HL-60/S4 (cell line): Measurements from ENCODE around the gene NPHP1.
"Not testable (repeated sequence)": the region's sequence is repeated elsewhere in the genome, so short reads cannot be mapped to it uniquely, and the experiment has no call there.

ENCODE experiments used
- in situ Hi-C: fragments of 300-500 bp; cut with MboI; formaldehyde crosslinking; loops from 2 replicates; pipeline ENCODE4 v1.14.3; 2022; ENCODE audit warnings: low sequenced_read_pairs

NPHP1 gene

DNA sequence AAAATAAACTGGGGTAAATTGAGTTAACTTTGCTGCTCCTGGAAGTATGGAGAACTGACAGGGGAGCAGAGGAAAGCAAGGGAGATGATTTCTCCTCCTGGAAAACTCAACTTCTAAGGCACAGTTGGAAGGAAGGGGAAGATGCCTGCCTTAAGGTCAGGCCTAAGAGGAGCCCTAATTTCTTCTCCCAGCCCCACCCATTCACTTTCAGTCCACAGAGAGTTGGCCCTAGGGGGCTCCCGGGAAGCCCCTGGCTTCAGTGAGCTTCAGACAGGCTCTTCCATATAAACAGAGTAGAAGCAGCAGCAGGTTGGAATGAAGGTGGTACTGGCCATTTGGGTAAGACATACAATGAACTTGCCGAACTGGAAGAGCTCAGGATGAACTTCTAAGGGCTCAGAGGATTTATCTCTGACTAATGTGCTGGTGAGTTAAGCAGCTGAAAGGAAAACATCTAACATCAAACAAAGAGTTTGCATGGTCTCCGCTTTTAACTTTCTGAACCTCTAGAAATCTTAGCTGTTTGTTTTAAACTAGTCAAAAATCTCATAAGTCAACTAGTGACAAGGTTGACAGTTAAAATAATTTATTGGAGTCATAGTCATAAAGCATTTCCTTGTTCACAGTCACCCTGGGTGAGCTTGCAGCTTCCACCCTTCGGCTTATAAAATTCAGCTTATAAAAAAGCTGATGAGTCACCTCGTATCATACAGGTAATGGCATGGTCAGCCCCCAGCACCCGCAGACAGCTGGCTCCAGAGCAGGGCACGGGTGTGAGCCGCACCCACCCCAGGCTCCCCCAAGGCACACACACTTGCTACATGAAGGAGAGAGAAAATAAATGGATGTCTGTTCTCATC, 99.0 kb downstream of the NPHP1 start:
- in situ Hi-C loops, result no loop called here

DNA sequence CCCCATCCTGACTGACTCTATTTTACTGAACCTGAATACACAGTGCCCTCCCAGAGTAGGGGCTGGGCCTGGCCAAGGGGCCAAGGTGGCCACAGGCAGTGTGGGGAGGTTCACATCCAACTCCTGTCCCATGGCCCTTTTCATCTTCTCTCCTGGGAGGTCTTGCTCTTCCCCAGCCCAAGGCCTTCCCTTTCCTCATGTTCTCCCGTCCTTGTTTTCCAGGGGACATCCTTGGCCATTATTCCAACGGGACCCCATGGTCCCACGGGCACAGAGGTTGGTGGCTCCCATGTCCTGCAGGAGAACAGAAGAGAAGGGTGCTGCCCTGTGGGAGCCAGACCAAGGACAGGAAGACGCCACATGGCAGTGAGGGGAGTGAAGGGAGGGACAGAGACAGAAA, 99.6 kb downstream of the NPHP1 start:
- in situ Hi-C loops, result no loop called here

DNA sequence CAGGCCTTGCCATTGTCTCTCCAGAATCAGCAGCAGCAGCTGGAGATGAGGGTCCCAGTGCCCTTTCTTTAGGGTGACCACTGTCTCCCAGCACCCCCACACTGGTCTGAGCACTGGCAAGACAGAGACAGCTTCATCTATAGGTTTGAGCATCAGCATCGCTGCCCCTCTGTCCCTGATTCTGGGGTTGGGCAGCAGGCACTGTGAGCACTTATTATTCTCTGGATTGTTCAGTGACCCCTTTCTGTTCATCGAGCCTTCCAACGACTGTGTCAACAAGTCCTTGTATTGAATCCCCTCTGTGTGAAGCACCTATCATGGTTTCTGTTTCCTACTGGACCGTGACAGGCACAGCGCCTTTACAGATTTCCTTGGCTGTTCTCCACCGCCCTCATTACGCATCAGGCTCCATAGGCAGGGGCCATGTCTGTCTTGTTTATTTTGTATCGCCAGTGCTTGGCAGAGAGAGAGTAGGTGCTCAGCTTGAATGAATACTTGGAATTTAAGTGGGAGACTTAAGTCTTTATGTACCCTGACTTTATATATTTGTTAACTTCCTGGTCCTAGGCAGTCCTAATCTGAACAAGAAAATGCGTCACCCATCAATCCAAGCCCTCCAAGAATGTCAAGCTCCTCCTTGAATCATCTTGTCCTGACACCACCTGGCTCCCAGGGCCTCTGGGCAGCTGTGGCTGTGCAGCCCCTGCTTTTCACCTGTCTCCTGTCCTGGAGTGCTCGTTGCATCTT, 100.6 kb downstream of the NPHP1 start:
- in situ Hi-C loops, result no loop called here

DNA sequence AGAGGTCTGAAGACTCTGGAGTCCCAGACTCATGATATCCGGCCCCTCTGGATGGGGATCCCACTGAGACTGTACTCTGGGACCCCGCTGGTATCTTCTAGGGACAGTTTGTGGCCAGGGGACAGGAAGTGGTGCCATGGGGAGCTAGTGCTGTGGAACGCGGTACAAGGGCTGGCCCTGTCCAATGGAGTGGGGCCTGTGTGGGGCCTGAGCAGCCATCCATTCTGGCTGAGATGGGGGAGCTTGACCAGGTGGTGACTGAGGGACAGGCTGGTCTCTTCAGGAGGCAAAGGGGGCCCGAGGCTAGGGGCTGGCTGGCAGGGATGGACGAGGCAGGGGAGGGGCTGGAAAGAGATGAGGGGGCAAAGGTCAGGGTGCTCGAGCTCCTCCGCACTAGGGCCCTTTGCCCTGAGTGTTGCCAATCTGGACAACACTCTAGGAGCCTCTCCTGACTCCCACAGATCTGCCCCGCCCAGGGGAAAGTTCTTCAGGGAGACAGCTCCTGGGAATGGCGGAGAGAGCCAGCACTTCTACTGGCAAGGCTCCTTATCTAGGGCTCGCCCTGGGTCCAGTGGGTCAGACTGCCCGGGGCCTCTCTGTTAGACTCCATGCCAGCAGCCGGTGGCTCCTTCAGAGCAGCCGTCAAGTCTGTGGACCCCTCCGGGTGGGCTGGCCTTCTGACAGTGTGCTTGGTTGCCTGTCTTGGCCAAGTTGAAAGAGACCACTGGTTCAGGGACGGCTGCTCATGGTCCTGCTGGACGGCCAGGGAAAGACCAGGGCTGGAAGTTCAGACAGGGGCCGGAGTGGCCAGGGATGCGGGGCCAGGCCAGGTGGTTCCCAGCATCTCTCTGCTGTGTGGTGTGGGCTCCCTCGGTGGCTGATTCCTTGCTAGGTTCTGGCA, 101.5 kb downstream of the NPHP1 start:
- in situ Hi-C loops, result no loop called here

DNA sequence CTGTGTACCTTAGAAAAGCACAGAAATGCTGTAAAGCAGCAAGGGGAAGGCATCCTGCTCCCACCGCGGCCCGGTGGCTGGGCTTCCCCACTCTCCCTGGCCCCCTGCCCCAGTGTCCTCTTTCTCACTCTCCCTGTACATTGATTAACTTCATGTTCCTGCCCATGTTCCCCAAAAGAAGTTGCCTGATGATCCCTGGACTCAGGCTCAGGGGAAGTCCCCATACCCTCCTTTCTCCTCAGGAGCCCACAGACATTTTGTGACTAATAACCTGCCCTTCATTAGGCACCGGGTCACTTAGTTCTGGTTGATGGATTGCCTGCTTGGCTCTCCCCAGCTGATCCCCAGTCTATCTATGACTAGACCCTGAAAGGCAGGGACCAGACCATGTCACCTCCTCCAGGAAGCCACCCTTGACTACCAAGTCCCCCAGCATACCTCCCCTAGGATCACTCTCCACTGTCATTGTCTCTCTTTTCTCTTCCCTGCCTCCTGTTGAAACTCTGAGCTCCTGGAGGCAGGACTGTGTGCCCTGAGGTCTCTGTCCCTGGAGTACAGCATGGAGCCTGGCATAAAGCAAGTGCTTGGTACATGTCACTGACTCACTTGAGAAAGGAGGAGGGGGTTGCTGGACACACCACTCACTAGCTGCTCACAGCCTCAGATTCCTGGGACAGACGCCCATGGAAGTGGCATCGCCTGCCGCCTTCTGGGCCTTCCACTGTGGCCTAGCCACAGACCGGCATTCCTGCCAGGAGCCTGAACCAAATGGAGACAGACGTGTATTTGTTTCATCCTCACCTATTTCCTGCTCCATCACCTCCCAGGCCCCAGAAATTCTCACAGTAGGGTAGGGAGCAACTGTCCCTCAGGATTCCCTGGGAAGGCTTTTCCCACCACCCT, 102.7 kb downstream of the NPHP1 start:
- in situ Hi-C loops, result no loop called here

DNA sequence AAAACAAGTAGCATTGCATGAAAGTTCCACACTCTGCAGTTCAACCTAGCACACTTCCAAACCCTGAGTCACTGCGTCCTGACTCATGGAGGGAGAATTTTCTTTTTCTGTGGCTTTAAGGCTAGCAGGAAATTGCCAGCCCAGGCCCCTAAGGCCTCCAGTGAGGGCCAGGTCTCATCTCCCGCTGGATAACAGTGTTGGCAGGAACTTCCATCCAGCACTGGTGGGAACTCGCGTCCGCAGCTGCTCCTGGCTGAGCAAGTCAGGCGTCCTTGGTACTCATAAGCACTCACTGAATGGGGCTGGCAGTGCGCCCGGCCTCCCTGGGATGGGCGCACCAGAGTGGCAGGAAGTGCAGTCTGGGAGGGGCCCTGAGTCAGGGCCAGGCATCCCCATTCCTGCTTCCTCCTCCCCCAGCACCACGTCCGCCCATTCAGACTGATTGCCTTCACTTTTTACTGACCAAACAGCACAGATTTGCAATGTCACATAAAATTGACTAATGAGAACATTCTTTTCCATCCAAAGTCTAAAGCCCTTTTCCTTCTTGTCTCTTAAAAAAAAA, 103.5 kb downstream of the NPHP1 start:
- in situ Hi-C loops, result no loop called here

DNA sequence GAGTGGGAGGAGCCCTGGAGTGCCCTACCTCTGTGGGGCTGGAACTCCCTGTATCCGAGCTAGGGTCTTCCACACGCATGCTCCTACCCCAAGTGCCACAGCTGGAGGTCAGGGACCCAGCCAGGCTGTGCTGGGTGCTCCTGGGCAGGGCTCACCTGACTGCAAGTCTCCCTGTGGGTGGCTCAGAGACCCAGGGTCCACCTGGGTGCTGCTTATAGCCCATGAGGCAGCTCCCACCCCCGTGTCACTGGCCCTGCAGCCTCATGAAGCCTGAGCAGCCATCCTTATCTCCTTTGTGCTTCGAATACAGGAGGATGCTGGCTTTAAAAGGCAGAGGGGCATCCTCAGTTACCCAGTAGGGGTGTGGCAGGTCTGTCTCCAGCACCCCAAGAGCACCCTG, 103.9 kb downstream of the NPHP1 start:
- in situ Hi-C loops, result not testable (repeated sequence)

DNA sequence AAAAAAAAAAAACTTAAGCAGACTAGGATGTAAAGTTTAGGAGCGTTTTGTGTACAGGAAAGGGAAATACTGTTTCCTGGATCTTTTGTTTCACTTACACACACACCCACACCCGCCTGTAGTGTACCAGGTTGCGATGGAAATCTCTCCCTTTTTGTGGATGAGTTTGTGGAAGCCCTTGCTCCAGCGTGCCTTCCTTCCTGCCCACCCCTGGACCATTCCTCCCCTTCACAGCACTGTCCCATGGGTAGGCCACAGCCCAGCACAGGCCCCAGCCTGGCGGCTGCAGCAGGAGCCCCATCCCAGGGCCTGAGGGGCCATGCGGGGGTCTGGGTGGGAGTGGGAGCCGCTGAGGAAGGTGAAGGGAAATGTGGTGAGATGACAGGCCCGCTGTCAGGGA, 104.3 kb downstream of the NPHP1 start:
- in situ Hi-C loops, result no loop called here

DNA sequence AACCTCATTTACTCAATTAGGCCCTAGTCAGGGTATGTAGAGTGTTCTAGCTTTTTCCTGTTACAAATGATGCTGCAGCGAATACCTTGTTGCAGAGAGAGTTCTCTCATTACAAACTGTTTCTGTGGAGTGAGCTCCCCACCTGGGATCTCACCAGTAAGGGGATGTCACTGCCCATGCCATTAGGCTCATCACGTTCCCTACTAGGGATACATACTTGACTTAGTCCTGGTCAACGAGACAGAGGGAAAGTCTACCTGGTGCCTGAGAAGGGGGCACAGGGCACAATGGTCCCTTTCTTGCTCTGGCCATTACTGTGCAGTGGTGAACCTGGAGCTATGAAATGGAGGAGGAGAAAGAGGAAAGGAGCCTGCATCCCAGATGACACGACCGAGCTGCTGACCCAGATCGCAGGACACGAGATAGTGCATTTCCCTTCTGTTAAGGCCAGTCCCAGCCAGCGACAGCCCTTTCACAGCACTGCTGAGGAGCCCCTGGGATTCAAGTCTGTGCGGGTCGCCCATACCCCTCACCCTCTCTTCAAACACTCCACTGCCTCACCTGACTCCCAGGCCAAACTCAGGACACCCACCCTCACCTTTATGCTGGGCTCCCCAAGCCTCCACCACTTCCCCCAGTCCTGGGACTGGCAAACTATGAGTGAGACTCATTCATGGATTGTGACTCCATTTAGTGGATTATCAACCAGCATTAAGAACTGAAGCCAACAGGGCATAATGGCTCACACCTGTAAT, 105.2 kb downstream of the NPHP1 start:
- in situ Hi-C loops, result no loop called here

DNA sequence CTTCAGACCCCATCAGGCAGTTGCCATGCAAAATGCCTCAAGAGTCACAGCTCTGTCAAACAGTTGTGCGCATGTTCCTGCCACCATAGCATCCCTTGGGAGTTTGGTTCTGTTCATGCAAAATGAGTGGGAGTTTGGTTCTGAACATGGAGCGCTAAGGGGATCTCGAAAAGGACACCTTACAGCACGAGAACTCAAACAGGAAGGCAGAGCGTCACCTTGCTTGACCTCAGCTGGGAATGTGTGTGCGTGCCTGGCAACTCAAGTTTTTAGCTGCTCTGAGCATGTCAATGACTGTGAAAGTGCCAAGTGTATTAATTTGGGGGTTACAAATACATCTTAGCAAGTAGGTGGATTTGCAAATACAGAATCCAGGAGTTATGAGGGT, 105.8 kb downstream of the NPHP1 start:
- in situ Hi-C loops, result no loop called here

DNA sequence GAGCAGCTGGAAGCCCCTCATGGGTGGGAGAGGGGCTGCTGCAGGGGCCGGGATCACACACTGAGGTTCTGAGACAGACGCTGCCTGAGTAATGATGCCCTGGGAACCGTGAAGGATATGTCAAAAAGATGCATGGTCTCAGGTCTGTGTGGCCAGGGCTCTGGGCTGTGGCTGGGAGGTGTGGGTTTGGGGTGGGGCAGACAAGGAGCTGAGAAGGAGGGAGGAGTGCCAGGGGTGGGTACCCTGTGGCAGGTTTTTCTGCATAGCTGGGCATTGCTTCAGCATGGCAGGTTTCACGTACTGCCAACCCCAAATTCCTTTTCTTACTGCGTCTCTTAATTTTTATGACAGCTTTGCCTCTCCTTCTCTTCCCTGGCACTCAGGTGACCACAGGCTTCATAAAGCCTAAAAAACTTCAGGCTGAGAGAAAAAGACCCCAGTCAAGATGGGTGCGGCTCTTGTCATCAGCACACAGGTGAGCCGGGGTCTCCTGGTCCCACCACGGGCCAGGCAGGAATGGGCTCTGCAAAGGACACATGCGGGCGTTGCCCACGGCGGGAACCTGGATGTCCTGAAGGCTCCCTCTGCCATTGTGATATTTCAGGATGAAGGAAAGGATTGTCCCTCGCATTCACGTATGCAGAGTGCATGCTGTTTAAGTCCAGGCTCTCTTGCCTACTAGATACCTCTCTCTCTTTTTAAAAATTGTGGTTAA, 107.2 kb downstream of the NPHP1 start:
- in situ Hi-C loops, result no loop called here

DNA sequence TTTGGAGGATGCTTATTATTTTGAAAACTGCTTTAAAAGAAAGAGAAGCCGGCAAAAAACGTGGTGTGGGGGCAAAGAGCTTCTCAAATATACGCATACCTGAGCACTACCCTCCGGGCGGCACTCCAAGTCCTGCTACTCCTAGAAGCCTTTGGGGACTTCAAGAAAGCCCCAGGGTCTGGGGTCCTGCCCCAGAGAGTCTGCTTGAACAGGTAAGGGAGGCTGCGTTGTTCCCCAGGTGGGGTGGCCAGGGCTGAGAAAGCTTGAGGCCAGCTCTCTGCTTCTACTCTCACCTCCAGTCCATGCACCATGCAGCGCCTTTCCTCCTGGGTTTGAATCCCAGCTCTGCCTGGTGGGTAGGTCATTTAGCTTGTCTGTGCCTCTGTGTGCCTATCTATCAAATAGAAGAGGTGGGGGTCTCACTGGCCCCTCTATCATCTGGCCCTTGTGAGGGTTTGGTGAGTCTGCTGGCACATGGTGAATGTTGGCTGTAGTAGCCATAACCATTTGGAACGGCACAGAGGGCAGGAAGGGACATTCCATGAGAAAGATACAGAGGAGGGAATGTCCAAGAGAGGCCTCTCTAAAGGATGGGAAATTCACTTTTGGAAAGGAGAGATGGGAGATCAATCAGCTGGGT, 108.7 kb downstream of the NPHP1 start:
- in situ Hi-C loops, result no loop called here

DNA sequence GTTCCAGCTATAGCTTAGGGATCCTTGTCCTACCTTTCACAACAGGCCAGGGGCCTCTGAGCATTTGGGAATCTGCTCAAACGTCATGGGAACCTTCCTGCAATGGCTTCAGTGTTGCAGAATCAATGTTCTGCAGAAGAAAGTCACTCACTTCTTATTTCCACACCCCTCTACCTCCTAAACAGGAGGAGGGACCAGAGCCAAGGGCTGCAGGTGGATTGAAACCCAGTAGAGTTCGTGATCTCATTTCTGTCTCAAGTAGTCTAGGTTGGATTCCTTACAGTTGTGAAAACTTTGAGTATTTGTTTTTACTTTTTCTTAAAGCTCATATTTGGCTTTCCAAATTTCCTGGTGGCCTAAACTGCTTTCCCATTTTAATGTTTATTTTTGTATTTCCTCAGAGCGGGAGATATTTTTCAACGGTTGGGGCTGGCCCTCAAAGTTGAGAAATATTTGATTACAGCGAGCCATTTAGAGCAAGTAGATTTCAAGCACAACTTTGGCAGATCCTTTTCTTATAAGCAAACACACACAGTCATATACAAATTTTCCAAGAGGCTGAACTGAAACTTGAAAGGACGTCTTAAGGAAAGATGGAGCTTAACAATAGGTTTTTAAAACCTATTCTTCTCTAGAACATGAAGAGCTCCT, 109.8 kb downstream of the NPHP1 start:
- in situ Hi-C loops, result not testable (repeated sequence)

DNA sequence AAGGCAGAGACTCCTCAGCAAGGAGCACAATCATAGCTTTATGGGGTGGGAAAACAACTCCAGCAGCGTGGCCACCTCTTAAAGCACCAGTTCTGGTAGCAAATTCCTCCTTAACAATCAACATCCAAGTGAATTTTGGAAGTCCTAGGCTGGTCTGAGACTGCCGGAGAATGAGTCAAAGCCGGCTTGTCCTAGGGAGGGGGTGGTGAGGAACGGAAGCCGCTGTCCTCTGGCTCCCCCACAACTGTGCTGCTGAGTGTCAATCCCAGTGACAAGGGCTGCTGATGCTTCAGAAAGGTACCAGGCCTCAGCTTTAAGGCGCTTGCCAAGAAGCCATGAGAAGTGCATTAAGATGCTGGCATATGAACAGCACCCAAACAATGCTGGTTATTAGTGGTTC, 110.9 kb downstream of the NPHP1 start:
- in situ Hi-C loops, result not testable (repeated sequence)

DNA sequence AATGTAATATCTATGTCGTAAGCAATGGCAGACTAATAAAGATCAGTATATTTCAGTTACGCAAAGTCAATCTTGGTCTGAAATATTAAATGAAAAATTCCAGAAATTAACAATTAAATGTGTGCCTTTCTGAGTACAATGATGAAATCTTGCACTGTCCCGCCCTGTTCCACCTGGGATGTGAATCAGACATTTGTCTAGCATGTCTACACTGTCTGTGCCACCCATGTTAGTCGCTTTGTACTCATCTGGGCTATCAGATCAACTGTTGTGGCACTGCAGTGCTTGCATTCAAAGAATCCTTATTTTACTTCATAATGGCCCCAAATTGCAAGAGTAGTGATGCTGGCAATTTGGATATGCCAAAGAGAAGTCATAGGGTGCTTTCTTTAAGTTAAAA, 114.6 kb downstream of the NPHP1 start:
- in situ Hi-C loops, result not testable (repeated sequence)

DNA sequence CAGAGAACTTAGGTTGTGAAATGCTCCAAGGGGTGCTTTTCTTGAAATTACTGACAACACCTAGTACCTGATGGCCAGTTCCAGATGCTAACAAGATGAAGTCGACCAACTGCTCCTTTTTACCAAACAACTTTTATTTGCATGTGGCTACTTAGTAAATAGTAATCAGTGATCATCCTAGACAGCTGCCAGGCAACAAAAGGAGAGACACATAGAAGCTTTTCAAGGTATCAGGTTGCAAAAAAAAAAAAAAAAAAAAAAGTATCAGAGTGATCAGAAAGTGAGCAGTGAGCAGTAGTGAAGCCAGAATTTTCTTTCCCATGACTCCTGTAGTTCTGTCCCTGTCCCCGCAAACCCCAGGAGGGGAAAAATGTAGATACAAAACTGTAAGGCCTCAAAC, 121.1 kb downstream of the NPHP1 start:
- in situ Hi-C loops, result not testable (repeated sequence)

DNA sequence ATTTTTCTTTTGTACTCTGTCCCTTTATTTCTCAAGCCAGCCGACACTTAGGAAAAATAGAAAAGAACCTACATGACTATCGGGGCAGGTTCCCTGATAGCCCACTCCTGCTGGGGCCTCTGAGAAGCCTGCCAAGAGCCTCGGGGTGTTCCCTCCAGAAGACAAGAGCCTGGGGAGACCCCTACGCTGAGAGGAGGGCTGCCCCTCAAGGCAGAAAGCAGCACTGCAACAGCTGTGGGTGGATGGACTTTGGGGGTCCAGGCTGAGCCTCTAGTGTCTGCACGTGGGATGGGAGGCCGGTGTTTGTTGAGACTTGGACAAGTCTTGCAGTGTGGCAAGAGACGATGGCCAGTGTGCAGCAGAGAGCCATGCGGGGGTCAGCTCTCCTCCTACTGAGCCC, 121.7 kb downstream of the NPHP1 start:
- in situ Hi-C loops, result not testable (repeated sequence)

DNA sequence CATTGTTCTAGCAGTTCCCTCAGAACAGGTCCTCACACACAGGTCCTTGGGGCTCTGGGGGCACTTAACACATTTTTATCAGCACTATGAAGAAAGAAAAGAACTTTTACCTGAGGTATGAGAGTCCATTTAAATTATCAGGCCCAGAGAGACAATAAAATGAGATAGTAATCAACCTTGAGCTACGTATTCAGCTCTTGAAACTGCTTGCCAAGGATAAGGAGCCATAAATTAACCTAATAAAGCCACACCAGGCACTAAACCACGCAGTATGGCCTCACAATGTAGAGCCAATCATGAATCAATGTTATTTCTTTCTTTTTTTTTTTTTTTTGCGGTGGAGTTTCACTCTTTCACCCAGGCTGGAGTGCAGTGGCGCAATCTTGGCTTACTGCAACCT, 126.7 kb downstream of the NPHP1 start:
- in situ Hi-C loops, result not testable (repeated sequence)
